Transverse colon (tissue), 4 donors: ENCODE data around the gene NXPH1.

Source experiments
- EP300 ChIP-seq: sonication (generic); formaldehyde crosslinking; IDR thresholded peaks from one replicate; pipeline ENCODE4 v1.6.1; 2017; ENCODE audit warnings: antibody characterized with exemption, low read depth
- POLR2A ChIP-seq: fragments of 450-650 bp; IDR thresholded peaks from one replicate; pipeline ENCODE4 v1.6.1; 2016; ENCODE audit warnings: antibody characterized with exemption, mild to moderate bottlenecking, moderate library complexity
- POLR2AphosphoS5 ChIP-seq, 3 donors: sonication (generic); formaldehyde crosslinking; IDR thresholded peaks; one replicate each; pipeline ENCODE4 v1.6.1; 2016; ENCODE audit warnings: antibody characterized with exemption in 3 of 3
- TF ChIP-seq, protein P1 (sequence below), 5 experiments: fragments of 200-600 bp in 3 of 5; fragments of 450-650 bp in 2 of 5; sonication (generic) in 3 of 5; IDR thresholded peaks; 1 replicate in 2 of 5; 2 replicates in 3 of 5; pipeline ENCODE4 v1.5.1; 2016 to 2017; ENCODE audit warnings: antibody characterized with exemption in 5 of 5, inconsistent platforms in 3 of 5, mild to moderate bottlenecking in 2 of 5, moderate library complexity in 1 of 5

DNA sequence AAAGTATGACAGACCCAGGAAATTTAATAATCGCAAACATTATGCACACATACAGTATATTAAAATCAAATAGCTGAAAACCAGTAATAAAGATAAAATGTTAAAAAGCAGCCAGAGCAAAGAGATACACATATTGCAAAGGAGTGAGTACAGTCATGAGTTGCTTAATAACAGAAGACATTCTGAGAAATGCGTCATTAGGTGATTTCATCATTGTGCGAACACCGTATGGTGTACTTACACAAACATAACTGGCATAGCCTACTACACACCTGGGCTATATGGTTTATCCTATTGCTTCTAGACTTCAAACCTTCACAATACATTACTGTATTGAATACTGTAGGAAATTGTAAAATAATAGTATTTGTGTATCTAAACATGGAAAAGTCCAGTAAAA is 367.6 kb downstream of the NXPH1 start:
- no peak for TF ChIP-seq EP300
- TF ChIP-seq, protein P1, sequence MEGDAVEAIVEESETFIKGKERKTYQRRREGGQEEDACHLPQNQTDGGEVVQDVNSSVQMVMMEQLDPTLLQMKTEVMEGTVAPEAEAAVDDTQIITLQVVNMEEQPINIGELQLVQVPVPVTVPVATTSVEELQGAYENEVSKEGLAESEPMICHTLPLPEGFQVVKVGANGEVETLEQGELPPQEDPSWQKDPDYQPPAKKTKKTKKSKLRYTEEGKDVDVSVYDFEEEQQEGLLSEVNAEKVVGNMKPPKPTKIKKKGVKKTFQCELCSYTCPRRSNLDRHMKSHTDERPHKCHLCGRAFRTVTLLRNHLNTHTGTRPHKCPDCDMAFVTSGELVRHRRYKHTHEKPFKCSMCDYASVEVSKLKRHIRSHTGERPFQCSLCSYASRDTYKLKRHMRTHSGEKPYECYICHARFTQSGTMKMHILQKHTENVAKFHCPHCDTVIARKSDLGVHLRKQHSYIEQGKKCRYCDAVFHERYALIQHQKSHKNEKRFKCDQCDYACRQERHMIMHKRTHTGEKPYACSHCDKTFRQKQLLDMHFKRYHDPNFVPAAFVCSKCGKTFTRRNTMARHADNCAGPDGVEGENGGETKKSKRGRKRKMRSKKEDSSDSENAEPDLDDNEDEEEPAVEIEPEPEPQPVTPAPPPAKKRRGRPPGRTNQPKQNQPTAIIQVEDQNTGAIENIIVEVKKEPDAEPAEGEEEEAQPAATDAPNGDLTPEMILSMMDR (IDR thresholded peaks at IDR 0.05): no peak
- no peak for TF ChIP-seq POLR2A
- TF ChIP-seq POLR2AphosphoS5 (IDR thresholded peaks at IDR 0.05): no peak
